Middle frontal gyrus (tissue), 1 donor: ENCODE measurements around the gene OR4K17.
"Not testable (repeated sequence)": the region's sequence is repeated elsewhere in the genome, so short reads cannot be mapped to it uniquely, and the experiment has no call there.

Experiments used
- DNase-seq: peaks from one replicate; pipeline ENCODE4 v3.0.0-alpha.2; 2015; ENCODE audit warnings: low spot score; ENCODE audit errors: extremely low spot score

The OR4K17 gene

GRCh38 chr14:20110438-20110837, at the start of gene OR4K17:
Gene OR4K17, plus strand, starts transcription at chr14:20110739. Its CDS starts 6,761 bp downstream, at chr14:20117500.
- no peak for DNase-seq

GRCh38 chr14:20092050-20092449, 18.5 kb upstream of the OR4K17 start:
- no peak for DNase-seq

GRCh38 chr14:20093442-20093841, 17.1 kb upstream of the OR4K17 start:
- no peak for DNase-seq

- not testable (repeated sequence) for DNase-seq
Observed at GRCh38 chr14:20098926-20099770, 11.4 kb upstream of the OR4K17 start.

- DNase-seq, result no peak
Observed at GRCh38 chr14:20112321-20112720, 1.8 kb downstream of the OR4K17 start.

- DNase-seq, result no peak
Observed at GRCh38 chr14:20116748-20117147, 6.2 kb downstream of the OR4K17 start.

GRCh38 chr14:20118795-20119194, 8.3 kb downstream of the OR4K17 start:
- DNase-seq, result no peak

GRCh38 chr14:20138520-20138919, 28.0 kb downstream of the OR4K17 start, which contains the start of gene OR4N5:
Gene OR4N5, plus strand, starts transcription at chr14:20138820. Its CDS starts 4,916 bp downstream, at chr14:20143736.
- no peak for DNase-seq

GRCh38 chr14:20143911-20144310, 33.4 kb downstream of the OR4K17 start:
- DNase-seq, result no peak

GRCh38 chr14:20144820-20145219, 34.3 kb downstream of the OR4K17 start:
- no peak for DNase-seq

- DNase-seq, result no peak
Observed at GRCh38 chr14:20164462-20164861, 53.9 kb downstream of the OR4K17 start.

GRCh38 chr14:20167091-20167490, 56.6 kb downstream of the OR4K17 start:
- no peak for DNase-seq

- DNase-seq, result not testable (repeated sequence)
Observed at GRCh38 chr14:20169852-20170251, 59.3 kb downstream of the OR4K17 start.
